Suprapubic skin (tissue), 4 donors: ENCODE data around the gene DDX28.

ENCODE experiments used
- CTCF ChIP-seq, 2 donors: fragments of 200-600 bp in 1 of 2; fragments of 450-650 bp in 1 of 2; sonication (generic) in 1 of 2; IDR thresholded peaks; one replicate each; pipeline ENCODE4 v1.5.1; 2016 to 2019; ENCODE audit warnings: antibody characterized with exemption in 2 of 2, mild to moderate bottlenecking in 1 of 2, moderate library complexity in 1 of 2
- POLR2A ChIP-seq, 2 donors: fragments of 450-650 bp; IDR thresholded peaks; one replicate each; pipeline ENCODE4 v1.6.1; 2017; ENCODE audit warnings: antibody characterized with exemption in 2 of 2, mild to moderate bottlenecking in 2 of 2, moderate library complexity in 2 of 2
- POLR2AphosphoS5 ChIP-seq, 3 donors: sonication (generic); formaldehyde crosslinking; IDR thresholded peaks; one replicate each; pipeline ENCODE4 v1.6.1; 2017; ENCODE audit warnings: antibody characterized with exemption in 3 of 3

- no peak for TF ChIP-seq POLR2A (IDR thresholded peaks at IDR 0.05)
- no peak for TF ChIP-seq CTCF (IDR thresholded peaks at IDR 0.05)
- TF ChIP-seq POLR2AphosphoS5 (IDR thresholded peaks at IDR 0.05): no peak
Measured at GRCh38 chr16:68066763-68067162, 43.7 kb upstream of the DDX28 start.
